ENCODE results near the gene DPYD. TPM values are rescaled to one million over a fixed set of nuclear protein-coding genes. Genes with fewer than 3 reads are reported as not detected.

DPYD gene
- total RNA-seq, 4 donors from 2014 or later: 30.6 to 58.4 (median 35.4) TPM

DNA sequence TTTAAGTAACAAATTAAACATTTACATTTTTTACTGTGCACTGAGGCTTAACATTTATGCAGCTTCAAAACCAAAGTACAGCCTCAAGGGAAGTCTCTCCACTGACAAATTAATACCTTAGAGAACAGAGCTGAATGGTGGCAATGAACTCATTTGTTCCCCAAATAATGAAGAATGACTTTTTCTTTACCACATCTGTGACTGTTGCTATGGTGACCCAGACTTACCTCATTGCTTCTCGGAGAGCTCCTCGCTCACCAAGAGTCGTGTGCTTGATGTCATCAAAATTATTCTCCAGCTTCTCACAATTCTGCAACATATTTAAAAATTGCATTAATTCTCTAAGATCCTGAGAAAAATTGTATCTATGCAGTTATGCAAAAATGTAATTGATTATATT is 92.9 kb downstream of the DPYD start:
- TF ChIP-seq, protein P1, sequence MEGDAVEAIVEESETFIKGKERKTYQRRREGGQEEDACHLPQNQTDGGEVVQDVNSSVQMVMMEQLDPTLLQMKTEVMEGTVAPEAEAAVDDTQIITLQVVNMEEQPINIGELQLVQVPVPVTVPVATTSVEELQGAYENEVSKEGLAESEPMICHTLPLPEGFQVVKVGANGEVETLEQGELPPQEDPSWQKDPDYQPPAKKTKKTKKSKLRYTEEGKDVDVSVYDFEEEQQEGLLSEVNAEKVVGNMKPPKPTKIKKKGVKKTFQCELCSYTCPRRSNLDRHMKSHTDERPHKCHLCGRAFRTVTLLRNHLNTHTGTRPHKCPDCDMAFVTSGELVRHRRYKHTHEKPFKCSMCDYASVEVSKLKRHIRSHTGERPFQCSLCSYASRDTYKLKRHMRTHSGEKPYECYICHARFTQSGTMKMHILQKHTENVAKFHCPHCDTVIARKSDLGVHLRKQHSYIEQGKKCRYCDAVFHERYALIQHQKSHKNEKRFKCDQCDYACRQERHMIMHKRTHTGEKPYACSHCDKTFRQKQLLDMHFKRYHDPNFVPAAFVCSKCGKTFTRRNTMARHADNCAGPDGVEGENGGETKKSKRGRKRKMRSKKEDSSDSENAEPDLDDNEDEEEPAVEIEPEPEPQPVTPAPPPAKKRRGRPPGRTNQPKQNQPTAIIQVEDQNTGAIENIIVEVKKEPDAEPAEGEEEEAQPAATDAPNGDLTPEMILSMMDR (IDR thresholded peaks at IDR 0.05): no peak
- intact Hi-C loops (cut with DNase I): no loop called here
- Histone ChIP-seq H3K4me3 (no peak overlapping the region), H3K9me3 (no peaks in the 10 kb centered on the region), H3K4me1 (peaks cover 0 to 5% (median 0%) of the 10 kb centered on the region in 3 donors), H3K36me3 (no peaks in the 10 kb centered on the region), H3K27ac (no peak overlapping the region), H3K27me3 (no peaks in the 10 kb centered on the region)
- DNase-seq: no peak
- 77 to 84% methylated on average over 3 of the region's 3 CpGs for WGBS, 2 donors

DNA sequence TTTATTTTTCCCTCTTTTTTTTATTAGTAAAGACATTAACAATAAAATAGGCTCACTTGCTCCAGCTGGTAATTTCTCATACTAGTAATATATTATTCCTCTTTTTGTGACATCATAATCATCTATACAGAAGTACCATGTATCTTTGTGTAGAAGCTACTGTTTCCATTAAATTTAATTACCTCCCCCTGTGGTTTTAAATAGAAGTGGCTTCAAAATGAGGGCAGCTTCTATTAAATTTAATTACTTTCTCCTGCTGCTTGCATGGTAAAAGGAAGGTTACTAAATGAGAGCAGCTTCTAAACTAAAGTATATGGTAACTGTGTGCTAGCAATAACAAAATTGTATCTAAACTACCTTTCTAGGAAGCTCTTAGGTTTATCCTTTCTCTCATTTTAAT is 94.0 kb downstream of the DPYD start:
- Histone ChIP-seq H3K9me3 (no peaks in the 10 kb centered on the region), H3K4me3 (no peak overlapping the region), H3K4me1 (no peaks in the 10 kb centered on the region), H3K27me3 (no peaks in the 10 kb centered on the region), H3K36me3 (no peaks in the 10 kb centered on the region), H3K27ac (no peak overlapping the region)
- DNase-seq: no peak
- intact Hi-C loops (cut with DNase I): no loop called here
- no peak for TF ChIP-seq POLR2A (IDR thresholded peaks at IDR 0.05)
- TF ChIP-seq, protein P1 (IDR thresholded peaks at IDR 0.05): no peak

- Histone ChIP-seq H3K27me3 (no peaks in the 10 kb centered on the region), H3K4me3 (no peak overlapping the region), H3K27ac (no peak overlapping the region), H3K4me1 (no peaks in the 10 kb centered on the region), H3K36me3 (no peaks in the 10 kb centered on the region), H3K9me3 (no peaks in the 10 kb centered on the region)
- no peak for DNase-seq
- 77 to 87% methylated on average over 5 of the region's 5 CpGs for WGBS, 2 donors
- intact Hi-C loops (cut with DNase I): no loop called here
- TF ChIP-seq, protein P1 (IDR thresholded peaks at IDR 0.05): no peak
Observed at GRCh38 chr1:97824624-97825023, 96.2 kb downstream of the DPYD start.

- TF ChIP-seq, protein P1 (IDR thresholded peaks at IDR 0.05): no peak
- TF ChIP-seq POLR2A (IDR thresholded peaks at IDR 0.05): no peak
- Histone ChIP-seq H3K9me3 (no peaks in the 10 kb centered on the region), H3K4me3 (no peak overlapping the region), H3K4me1 (no peaks in the 10 kb centered on the region), H3K27ac (no peak overlapping the region), H3K27me3 (no peaks in the 10 kb centered on the region), H3K36me3 (no peaks in the 10 kb centered on the region)
- intact Hi-C loops (cut with DNase I): no loop called here
- WGBS, 2 donors: 87 to 94% methylated on average over 2 of the region's 2 CpGs
- no peak for DNase-seq
Observed at GRCh38 chr1:97824200-97824599, 96.6 kb downstream of the DPYD start.

GRCh38 chr1:97820470-97821188 is 100.2 kb downstream of the DPYD start:
- DNase-seq: no peak
- 51% methylated on average over 6 of the region's 6 CpGs for WGBS, 2 donors
- Histone ChIP-seq H3K4me1 (no peaks in the 10 kb centered on the region), H3K27ac (no peak overlapping the region), H3K4me3 (no peak overlapping the region), H3K9me3 (no peaks in the 10 kb centered on the region), H3K27me3 (no peaks in the 10 kb centered on the region), H3K36me3 (no peaks in the 10 kb centered on the region)
- intact Hi-C loops (cut with DNase I): no loop called here
- TF ChIP-seq, protein P1 (IDR thresholded peaks at IDR 0.05): peak; percentile 10 to 52 (median 27)
- TF ChIP-seq POLR2A (IDR thresholded peaks at IDR 0.05): no peak
